Measurements from ENCODE around the gene PTPRK.

Gene PTPRK

GRCh38 chr6:128290221-128290620 lies 230.2 kb downstream of the PTPRK start:
- DNase-seq (ENCODE audit: low read depth in 2 of 2): no peak

GRCh38 chr6:128284128-128284527 lies 236.3 kb downstream of the PTPRK start:
- DNase-seq (ENCODE audit: low read depth in 2 of 2): no peak

GRCh38 chr6:128282961-128283360 lies 237.4 kb downstream of the PTPRK start:
- no peak for DNase-seq (ENCODE audit: low read depth in 2 of 2)

- no peak for DNase-seq (ENCODE audit: low read depth in 2 of 2)
Observed at GRCh38 chr6:128280960-128281359, 239.4 kb downstream of the PTPRK start.

- no peak for DNase-seq (ENCODE audit: low read depth in 2 of 2)
Observed at GRCh38 chr6:128280066-128280465, 240.3 kb downstream of the PTPRK start.

GRCh38 chr6:128278836-128279235 lies 241.6 kb downstream of the PTPRK start:
- no peak for DNase-seq (ENCODE audit: low read depth in 2 of 2)

DNA sequence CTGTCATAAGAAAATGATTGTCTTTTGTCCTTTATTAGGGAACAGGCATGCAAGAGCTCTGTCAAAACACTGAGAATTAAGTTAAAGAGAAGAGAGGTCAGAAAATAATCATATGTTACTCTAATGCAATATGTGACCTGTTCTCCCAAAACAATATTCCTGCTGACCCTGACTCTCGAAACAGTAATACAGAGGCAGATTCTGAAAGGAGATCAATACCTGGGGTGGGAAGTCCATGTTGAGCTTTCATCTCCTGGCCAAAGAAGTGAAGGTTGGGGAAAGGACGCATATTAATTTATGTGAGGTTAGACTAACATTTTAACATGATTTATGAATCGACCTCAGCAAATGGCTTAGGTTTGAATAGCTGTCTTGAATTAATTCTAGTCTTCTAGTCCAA lies 243.0 kb downstream of the PTPRK start:
- no peak for DNase-seq (ENCODE audit: low read depth in 2 of 2)

- DNase-seq (ENCODE audit: low read depth in 2 of 2): no peak
Observed at GRCh38 chr6:128276311-128276710, 244.1 kb downstream of the PTPRK start.

- DNase-seq (ENCODE audit: low read depth in 2 of 2): no peak
Observed at GRCh38 chr6:128275681-128276080, 244.7 kb downstream of the PTPRK start.

GRCh38 chr6:128275030-128275429 lies 245.4 kb downstream of the PTPRK start:
- no peak for DNase-seq (ENCODE audit: low read depth in 2 of 2)

DNA sequence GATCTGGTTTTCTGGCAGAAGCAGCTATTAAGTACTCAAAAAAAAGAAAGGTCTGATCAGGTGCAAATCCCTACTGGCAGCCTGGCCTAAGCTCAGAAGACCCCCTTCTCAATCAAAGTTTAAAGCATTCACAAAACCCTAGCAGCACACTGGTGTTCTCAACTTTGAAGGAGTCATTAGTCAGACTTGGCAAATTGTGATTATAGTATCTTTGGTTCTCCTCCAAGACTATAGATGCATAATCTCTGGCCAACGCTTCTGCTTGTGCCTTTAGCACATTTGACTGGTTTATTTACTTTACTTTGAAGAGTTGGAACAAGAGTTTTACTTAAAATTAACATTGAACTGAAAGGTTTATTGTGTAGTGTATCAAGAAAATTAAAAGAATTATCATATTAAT lies 248.9 kb downstream of the PTPRK start:
- no peak for DNase-seq (ENCODE audit: low read depth in 2 of 2)

GRCh38 chr6:128271011-128271410 lies 249.4 kb downstream of the PTPRK start:
- DNase-seq (ENCODE audit: low read depth in 2 of 2): no peak

GRCh38 chr6:128266946-128267345 lies 253.5 kb downstream of the PTPRK start:
- DNase-seq (ENCODE audit: low read depth in 2 of 2): no peak

DNA sequence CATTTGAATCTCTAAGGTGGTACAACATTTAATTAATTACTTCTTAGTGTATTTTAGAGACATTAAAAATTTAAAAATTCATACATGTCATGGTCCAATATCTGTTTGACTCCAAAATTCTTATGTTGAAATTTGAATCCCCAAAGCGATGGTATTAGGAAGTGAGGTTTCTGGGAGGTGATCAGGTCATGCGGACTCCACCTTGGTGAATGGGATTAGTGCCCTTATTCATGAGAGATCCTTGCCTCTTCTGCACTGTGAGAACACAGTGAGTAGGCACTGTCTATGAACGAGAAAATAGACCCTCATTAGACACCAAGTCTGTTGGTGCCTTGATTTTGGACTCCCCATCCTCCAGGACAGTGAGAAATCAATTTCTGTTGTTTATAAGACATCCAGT lies 254.7 kb downstream of the PTPRK start:
- no peak for DNase-seq (ENCODE audit: low read depth in 2 of 2)

DNA sequence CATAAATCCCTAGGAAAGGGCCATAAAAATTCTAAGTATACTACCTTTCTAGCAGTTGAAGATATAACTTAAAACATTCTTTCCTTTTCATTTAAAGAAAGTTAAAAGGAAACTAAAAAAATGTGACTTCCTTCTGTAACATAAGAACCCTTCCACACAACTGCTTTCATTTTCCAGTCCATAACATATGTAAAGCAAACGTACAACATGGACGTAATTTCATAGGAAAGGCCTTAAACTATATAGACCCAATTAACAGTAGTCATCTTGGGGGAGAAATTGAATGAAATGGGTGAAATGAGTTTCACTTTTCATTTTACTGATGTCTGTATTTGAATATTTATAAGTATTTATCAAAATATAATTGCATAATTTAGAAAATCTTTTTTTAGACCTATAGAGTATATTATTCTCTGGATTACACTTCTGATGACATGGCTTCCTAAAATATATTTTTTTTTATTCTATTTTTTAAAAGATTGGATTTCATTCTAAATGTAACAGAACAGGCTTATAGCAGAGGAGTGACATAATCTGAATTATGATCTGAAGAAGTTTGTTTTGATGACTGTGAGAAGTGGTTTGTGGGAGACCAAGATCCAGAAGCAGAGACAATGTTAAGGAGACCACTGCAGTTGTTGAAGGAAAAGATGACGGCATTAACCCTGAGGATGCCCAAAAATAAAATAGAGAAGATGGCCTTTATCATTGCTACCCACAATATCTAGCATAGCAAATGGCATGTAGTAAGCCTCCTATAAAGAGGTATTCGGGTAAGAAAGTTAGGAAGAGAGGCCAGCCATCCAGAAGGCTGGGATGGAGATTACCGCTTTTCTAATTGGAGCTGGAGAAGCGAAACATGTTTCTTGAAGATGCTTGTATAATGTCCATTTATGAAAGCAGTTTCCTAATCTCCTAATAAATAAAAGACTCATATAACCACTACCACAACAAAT lies 260.4 kb downstream of the PTPRK start:
- DNase-seq (ENCODE audit: low read depth in 2 of 2): no peak

GRCh38 chr6:128259029-128259724 lies 261.2 kb downstream of the PTPRK start:
- DNase-seq (ENCODE audit: low read depth in 2 of 2): no peak

DNA sequence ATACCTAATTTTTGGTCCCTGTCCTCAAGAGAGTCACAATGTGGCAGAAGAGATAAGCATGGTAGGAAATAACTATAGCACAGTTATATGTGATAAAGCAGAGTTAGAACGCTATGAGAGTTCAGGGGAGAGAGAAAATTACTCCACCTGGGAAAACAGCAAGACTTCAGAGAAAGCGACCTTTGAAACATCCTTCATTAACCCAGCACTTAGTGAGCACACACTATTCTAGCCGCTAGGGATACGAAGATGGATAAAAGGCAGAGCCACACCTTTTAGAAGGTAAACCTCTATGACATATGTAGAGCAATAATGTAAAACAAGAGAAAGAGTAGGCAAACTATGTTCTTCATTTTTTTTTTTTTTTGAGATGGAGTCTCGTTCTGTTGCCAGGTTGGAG lies 264.3 kb downstream of the PTPRK start:
- DNase-seq (ENCODE audit: low read depth in 2 of 2): no peak

DNA sequence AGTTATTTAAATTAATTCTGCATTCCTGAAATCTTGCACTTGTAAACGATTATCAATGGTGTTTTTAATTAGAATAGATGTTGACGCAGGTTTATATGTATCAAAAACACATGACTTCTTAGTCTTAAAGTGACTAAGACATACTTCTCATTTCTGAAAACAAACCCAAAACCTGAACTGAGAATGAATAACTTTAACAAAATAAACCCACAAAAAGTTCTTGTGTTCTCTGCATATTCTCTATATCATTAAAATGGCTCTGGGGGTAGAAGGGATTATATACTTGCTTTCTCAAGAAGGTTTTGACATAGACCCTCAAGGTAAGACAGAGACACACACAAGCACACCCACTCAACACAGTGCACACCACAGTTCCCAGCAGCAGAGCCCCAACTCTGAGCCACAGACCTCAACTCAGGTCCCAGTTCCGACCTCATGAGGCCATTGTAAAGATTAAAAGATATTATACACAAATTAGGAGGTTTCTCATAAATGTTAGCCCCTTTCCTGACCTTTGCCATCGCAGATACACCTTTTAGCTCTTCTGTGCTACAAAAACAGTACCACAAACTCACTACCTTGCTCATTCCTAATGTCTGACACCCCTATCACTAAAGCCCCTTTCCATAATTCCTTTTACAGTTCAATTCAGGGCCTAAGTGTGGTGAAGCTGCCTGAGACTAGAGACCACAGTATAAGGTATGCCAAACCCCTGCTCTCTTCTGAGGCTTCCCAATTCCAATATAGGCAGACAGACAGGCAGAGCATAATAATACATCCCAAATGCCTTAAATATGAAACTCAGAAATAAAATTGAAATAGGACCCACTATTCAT lies 267.8 kb downstream of the PTPRK start:
- no peak for DNase-seq (ENCODE audit: low read depth in 2 of 2)

DNA sequence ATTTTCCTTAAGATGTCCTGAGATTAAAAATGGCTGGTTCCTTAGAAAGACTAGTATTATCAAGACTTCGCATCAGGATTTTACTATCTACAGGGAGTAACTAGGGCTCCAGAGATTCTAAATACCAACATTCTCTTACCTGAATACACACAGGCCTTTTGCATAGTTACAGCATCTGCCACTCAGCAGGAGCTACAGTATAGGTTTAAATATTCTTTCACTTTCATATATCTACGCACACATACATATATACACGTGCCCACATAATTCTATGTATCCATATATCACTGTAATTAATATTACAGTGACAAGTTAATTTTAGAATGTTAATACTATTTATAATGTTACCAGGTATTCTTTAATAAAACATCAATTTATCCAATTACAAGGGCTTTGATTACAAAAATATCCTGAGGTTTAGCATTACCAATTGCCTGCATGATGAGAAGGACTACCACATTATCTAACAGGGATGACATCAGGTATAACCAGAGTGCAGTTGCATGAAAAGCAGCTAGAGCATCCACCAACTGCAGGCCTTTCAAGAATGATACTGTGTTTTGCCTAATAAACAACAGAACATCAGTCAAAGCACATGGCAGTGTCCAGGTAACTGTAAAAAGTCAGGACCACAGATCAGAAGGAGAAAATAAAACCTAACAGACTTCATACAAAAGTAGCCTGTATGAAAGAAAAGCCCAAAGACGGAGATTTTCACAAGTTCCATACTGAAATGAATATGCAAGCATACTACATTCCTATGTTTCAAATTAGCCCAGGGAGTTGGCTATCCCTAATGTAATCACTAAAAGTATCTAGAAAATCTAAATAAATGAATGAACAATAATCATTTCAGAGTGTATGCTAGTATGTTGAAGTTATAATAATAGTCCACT lies 268.7 kb downstream of the PTPRK start:
- no peak for DNase-seq (ENCODE audit: low read depth in 2 of 2)

DNA sequence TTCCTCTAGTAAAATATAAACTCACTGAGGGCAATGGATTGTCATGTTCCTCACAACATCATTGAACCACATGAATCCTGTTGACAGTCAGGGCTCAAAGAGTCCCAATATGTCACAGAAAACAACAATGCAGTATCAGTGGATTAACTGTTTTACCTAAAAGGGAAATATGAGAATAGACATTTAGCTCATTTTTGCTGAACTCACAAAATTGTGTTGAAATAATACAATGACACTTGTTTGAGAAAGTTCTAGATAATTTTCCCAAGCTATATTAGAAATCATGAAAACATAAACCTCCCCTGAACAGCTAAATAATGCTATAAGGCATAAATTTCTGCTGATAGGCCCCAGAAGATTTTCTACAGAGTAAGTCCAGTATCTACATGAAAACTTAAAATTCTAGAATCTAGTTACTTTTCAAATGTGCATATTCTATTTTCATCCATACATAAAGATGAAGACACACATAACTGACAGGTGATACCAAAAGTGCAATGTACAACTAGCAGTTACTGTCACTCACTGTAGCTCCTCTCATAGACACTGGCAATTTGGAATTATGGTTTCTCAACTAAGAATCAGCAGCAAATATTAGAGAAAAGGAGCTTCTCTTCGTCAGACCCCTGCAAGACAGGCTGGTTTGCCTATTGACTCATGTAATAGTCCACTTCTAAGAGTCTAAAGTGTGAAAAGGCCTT lies 269.9 kb downstream of the PTPRK start:
- DNase-seq (ENCODE audit: low read depth in 2 of 2): no peak

- DNase-seq (ENCODE audit: low read depth in 2 of 2): no peak
Observed at GRCh38 chr6:128249429-128249828, 271.0 kb downstream of the PTPRK start.
